ENCODE data around the gene DCST1. TPM values are rescaled to one million over a fixed set of nuclear protein-coding genes. Genes with fewer than 3 reads are reported as not detected.

The DCST1 gene
- total RNA-seq, 2 donors from 2014 or later, result not detected

- WGBS, 2 experiments (ENCODE audit: insufficient coverage in 1 of 2, insufficient read length in 1 of 2), result 91 to 100% methylated on average over 4 to 12 of the region's 12 CpGs
- Mint-ChIP-seq H3K4me1 (peaks cover 19% of the 10 kb centered on the region), H3K27ac (no peak overlapping the region)
Measured at GRCh38 chr1:155009221-155009711, 24.4 kb upstream of the DCST1 start.

GRCh38 chr1:155009742-155010141, 23.9 kb upstream of the DCST1 start:
- no peak for TF ChIP-seq CTCF (conservative IDR thresholded peaks at IDR 0.05)
- peaks cover 14% of the 10 kb centered on the region for H3K4me1 Mint-ChIP-seq

More at GRCh38 chr1:155009221-155009711, 24.4 kb upstream of the DCST1 start:
- H3K4me3 Mint-ChIP-seq, result no peak overlapping the region
- H3K27me3 Mint-ChIP-seq (ENCODE audit: insufficient read depth), result no peaks in the 10 kb centered on the region
- no peak overlapping the region for H3K4me3 ChIP-seq (ENCODE audit: low read length)
- H3K9me3 ChIP-seq (ENCODE audit: control insufficient read depth, low read length), result no peaks in the 10 kb centered on the region
- no peak overlapping the region for H3K9ac ChIP-seq (ENCODE audit: extremely low read depth, low read length, poor library complexity, severe bottlenecking)
- TF ChIP-seq CTCF (conservative IDR thresholded peaks at IDR 0.05), result no peak
- H3K9me3 Mint-ChIP-seq, result no peaks in the 10 kb centered on the region
- no peak overlapping the region for H3K27ac ChIP-seq (ENCODE audit: low read depth, low read length)
- H3K36me3 ChIP-seq (ENCODE audit: control insufficient read depth, insufficient read depth, low read length), result no peaks in the 10 kb centered on the region
- peaks cover 7% of the 10 kb centered on the region for H3K36me3 Mint-ChIP-seq (ENCODE audit: low read depth)
- peaks cover 7% of the 10 kb centered on the region for H3K4me1 ChIP-seq (ENCODE audit: control insufficient read depth, insufficient read depth, low read length)
- H3K27me3 ChIP-seq (ENCODE audit: control insufficient read depth, insufficient read depth, low read length, poor library complexity, severe bottlenecking), result no peaks in the 10 kb centered on the region
- no peak for DNase-seq

GRCh38 chr1:155010211-155010918, 23.3 kb upstream of the DCST1 start:
- Mint-ChIP-seq H3K4me3 (no peak overlapping the region), H3K27ac (no peak overlapping the region), H3K4me1 (peaks cover 14% of the 10 kb centered on the region)

More at GRCh38 chr1:155009742-155010141, 23.9 kb upstream of the DCST1 start:
- H3K4me3 ChIP-seq (ENCODE audit: low read length), result no peak overlapping the region
- WGBS, 2 experiments (ENCODE audit: insufficient coverage in 1 of 2, insufficient read length in 1 of 2), result 90 to 98% methylated on average over 3 to 5 of the region's 5 CpGs
- Mint-ChIP-seq H3K9me3 (no peaks in the 10 kb centered on the region), H3K4me3 (no peak overlapping the region), H3K36me3 (ENCODE audit: low read depth) (peaks cover 8% of the 10 kb centered on the region), H3K27ac (no peak overlapping the region), H3K27me3 (ENCODE audit: insufficient read depth) (no peaks in the 10 kb centered on the region)
- peaks cover 4% of the 10 kb centered on the region for H3K36me3 ChIP-seq (ENCODE audit: control insufficient read depth, insufficient read depth, low read length)
- no peak overlapping the region for H3K27ac ChIP-seq (ENCODE audit: low read depth, low read length)
- peaks cover 2% of the 10 kb centered on the region for H3K4me1 ChIP-seq (ENCODE audit: control insufficient read depth, insufficient read depth, low read length)
- H3K9me3 ChIP-seq (ENCODE audit: control insufficient read depth, low read length), result no peaks in the 10 kb centered on the region
- H3K27me3 ChIP-seq (ENCODE audit: control insufficient read depth, insufficient read depth, low read length, poor library complexity, severe bottlenecking), result no peaks in the 10 kb centered on the region
- H3K9ac ChIP-seq (ENCODE audit: extremely low read depth, low read length, poor library complexity, severe bottlenecking), result no peak overlapping the region
- DNase-seq, result no peak

More at GRCh38 chr1:155010211-155010918, 23.3 kb upstream of the DCST1 start:
- no peaks in the 10 kb centered on the region for H3K27me3 Mint-ChIP-seq (ENCODE audit: insufficient read depth)
- no peaks in the 10 kb centered on the region for H3K27me3 ChIP-seq (ENCODE audit: control insufficient read depth, insufficient read depth, low read length, poor library complexity, severe bottlenecking)
- peaks cover 8% of the 10 kb centered on the region for H3K36me3 Mint-ChIP-seq (ENCODE audit: low read depth)
- H3K9me3 Mint-ChIP-seq, result no peaks in the 10 kb centered on the region
- TF ChIP-seq CTCF (conservative IDR thresholded peaks at IDR 0.05), result no peak
- no peak overlapping the region for H3K27ac ChIP-seq (ENCODE audit: low read depth, low read length)
- DNase-seq, result no peak
- H3K4me3 ChIP-seq (ENCODE audit: low read length), result no peak overlapping the region
- H3K9me3 ChIP-seq (ENCODE audit: control insufficient read depth, low read length), result no peaks in the 10 kb centered on the region
- WGBS, 2 experiments (ENCODE audit: insufficient coverage in 1 of 2, insufficient read length in 1 of 2), result 40 to 83% methylated on average over 1 to 11 of the region's 11 CpGs
- H3K9ac ChIP-seq (ENCODE audit: extremely low read depth, low read length, poor library complexity, severe bottlenecking), result no peak overlapping the region
- no peaks in the 10 kb centered on the region for H3K4me1 ChIP-seq (ENCODE audit: control insufficient read depth, insufficient read depth, low read length)
- H3K36me3 ChIP-seq (ENCODE audit: control insufficient read depth, insufficient read depth, low read length), result peaks cover 7% of the 10 kb centered on the region

All from endodermal cell (in vitro differentiated cells).